ENCODE data around the gene SLC49A3. TPM values are rescaled to one million over a fixed set of nuclear protein-coding genes. Genes with fewer than 3 reads are reported as not detected.

SLC49A3 gene
- total RNA-seq, 4 donors from 2014 or later: 1.3 to 3.4 (median 2.2) TPM

- intact Hi-C loops (cut with DNase I; ENCODE audit: low total_unique reads): no loop called here
- Histone ChIP-seq H3K9me3 (no peaks in the 10 kb centered on the region), H3K27me3 (peaks cover 11 to 28% (median 18%) of the 10 kb centered on the region in 3 donors), H3K4me3 (no peak overlapping the region), H3K27ac (no peak overlapping the region), H3K4me1 (no peaks in the 10 kb centered on the region), H3K36me3 (no peaks in the 10 kb centered on the region)
- DNase-seq: no peak
- in situ Hi-C loops (cut with MboI; ENCODE audit: low sequenced_read_pairs in 4 of 4): no loop called here
- no peak for ATAC-seq
- TF ChIP-seq POLR2A (IDR thresholded peaks at IDR 0.05): no peak
- TF ChIP-seq, protein P1, sequence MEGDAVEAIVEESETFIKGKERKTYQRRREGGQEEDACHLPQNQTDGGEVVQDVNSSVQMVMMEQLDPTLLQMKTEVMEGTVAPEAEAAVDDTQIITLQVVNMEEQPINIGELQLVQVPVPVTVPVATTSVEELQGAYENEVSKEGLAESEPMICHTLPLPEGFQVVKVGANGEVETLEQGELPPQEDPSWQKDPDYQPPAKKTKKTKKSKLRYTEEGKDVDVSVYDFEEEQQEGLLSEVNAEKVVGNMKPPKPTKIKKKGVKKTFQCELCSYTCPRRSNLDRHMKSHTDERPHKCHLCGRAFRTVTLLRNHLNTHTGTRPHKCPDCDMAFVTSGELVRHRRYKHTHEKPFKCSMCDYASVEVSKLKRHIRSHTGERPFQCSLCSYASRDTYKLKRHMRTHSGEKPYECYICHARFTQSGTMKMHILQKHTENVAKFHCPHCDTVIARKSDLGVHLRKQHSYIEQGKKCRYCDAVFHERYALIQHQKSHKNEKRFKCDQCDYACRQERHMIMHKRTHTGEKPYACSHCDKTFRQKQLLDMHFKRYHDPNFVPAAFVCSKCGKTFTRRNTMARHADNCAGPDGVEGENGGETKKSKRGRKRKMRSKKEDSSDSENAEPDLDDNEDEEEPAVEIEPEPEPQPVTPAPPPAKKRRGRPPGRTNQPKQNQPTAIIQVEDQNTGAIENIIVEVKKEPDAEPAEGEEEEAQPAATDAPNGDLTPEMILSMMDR (IDR thresholded peaks at IDR 0.05 in 4 of 5, conservative IDR thresholded peaks at IDR 0.05 in 1 of 5): no peak
Observed at GRCh38 chr4:654871-655463, 34.0 kb downstream of the SLC49A3 start.

DNA sequence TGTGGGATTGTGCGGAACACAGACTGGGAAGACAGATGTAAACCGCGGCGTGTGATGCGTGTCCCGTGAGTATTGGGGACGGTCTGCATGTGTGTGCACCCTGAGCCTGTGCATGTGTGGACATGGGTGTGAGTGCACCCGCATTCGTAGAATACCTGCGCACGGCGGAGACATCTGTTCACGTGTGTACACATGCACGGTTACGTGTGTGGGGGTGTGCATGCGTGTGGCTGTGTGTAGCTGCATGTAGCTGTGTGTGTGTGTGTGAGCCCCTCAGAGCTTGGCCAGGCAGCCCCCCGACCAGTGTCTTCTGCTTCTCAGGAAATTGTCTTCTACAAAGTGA, 34.5 kb downstream of the SLC49A3 start:
- H3K27me3 ChIP-seq: peaks cover 16 to 33% (median 23%) of the 10 kb centered on the region in 3 donors
- DNase-seq (no peak), ATAC-seq (no peak)
- no peak overlapping the region for H3K27ac ChIP-seq
- H3K9me3 ChIP-seq: no peaks in the 10 kb centered on the region
- TF ChIP-seq, protein P1 (IDR thresholded peaks at IDR 0.05 in 4 of 5, conservative IDR thresholded peaks at IDR 0.05 in 1 of 5): no peak
- TF ChIP-seq POLR2A (IDR thresholded peaks at IDR 0.05): no peak
- H3K4me1 ChIP-seq: no peaks in the 10 kb centered on the region
- intact Hi-C loops (cut with DNase I; ENCODE audit: low total_unique reads): no loop called here
- no peaks in the 10 kb centered on the region for H3K36me3 ChIP-seq
- no peak overlapping the region for H3K4me3 ChIP-seq
- in situ Hi-C loops (cut with MboI; ENCODE audit: low sequenced_read_pairs in 4 of 4): no loop called here

GRCh38 chr4:653831-654502, 35.0 kb downstream of the SLC49A3 start:
- H3K4me3 ChIP-seq: no peak overlapping the region
- no peak for DNase-seq
- no peak overlapping the region for H3K27ac ChIP-seq
- intact Hi-C loops (cut with DNase I; ENCODE audit: low total_unique reads): no loop called here
- H3K4me1 ChIP-seq: no peaks in the 10 kb centered on the region
- TF ChIP-seq POLR2A (IDR thresholded peaks at IDR 0.05): no peak
- TF ChIP-seq, protein P1 (IDR thresholded peaks at IDR 0.05 in 4 of 5, conservative IDR thresholded peaks at IDR 0.05 in 1 of 5): no peak
- no peak for ATAC-seq
- H3K27me3 ChIP-seq: peaks cover 17 to 36% (median 28%) of the 10 kb centered on the region in 3 donors
- H3K9me3 ChIP-seq: no peaks in the 10 kb centered on the region
- in situ Hi-C loops (cut with MboI; ENCODE audit: low sequenced_read_pairs in 4 of 4): no loop called here
- no peaks in the 10 kb centered on the region for H3K36me3 ChIP-seq

- intact Hi-C loops (cut with DNase I; ENCODE audit: low total_unique reads): no loop called here
- H3K27ac ChIP-seq: no peak overlapping the region
- H3K27me3 ChIP-seq: peaks cover 17 to 36% (median 28%) of the 10 kb centered on the region in 3 donors
- no peak overlapping the region for H3K4me3 ChIP-seq
- H3K36me3 ChIP-seq: no peaks in the 10 kb centered on the region
- H3K4me1 ChIP-seq: no peaks in the 10 kb centered on the region
- no peaks in the 10 kb centered on the region for H3K9me3 ChIP-seq
- no peak for TF ChIP-seq POLR2A (IDR thresholded peaks at IDR 0.05)
- in situ Hi-C loops (cut with MboI; ENCODE audit: low sequenced_read_pairs in 4 of 4): no loop called here
- DNase-seq (no peak), ATAC-seq (no peak)
Observed at GRCh38 chr4:653080-653821, 35.7 kb downstream of the SLC49A3 start.

Data from gastrocnemius medialis (tissue), 4 donors.